Parathyroid adenoma (tissue), 2 donors: ENCODE measurements around the gene MEIS1.

Experiments
- H2AFZ ChIP-seq: fragments of 300-600 bp; sonication (generic); one replicate; pipeline ENCODE4 v1.7.0; 2017; ENCODE audit warnings: antibody characterized with exemption, mild to moderate bottlenecking
- H3K27ac ChIP-seq: fragments of 300-600 bp; sonication (generic); one replicate; pipeline ENCODE4 v1.7.0; 2017
- H3K27me3 ChIP-seq: fragments of 300-600 bp; sonication (generic); one replicate; pipeline ENCODE4 v1.7.0; 2017; ENCODE audit warnings: low read length; ENCODE audit not compliant: control insufficient read depth, insufficient read depth
- H3K36me3 ChIP-seq: fragments of 300-600 bp; sonication (generic); one replicate; pipeline ENCODE4 v1.7.0; 2017; ENCODE audit warnings: low read length; ENCODE audit not compliant: control insufficient read depth, insufficient read depth
- H3K4me1 ChIP-seq: fragments of 300-600 bp; sonication (generic); one replicate; pipeline ENCODE4 v1.7.0; 2017; ENCODE audit warnings: control low read depth
- H3K4me2 ChIP-seq: fragments of 300-600 bp; sonication (generic); one replicate; pipeline ENCODE4 v1.7.0; 2017; ENCODE audit warnings: low read length
- H3K4me3 ChIP-seq: fragments of 300-600 bp; sonication (generic); one replicate; pipeline ENCODE4 v1.7.0; 2017; ENCODE audit warnings: low read depth, low read length
- H3K79me2 ChIP-seq: fragments of 300-600 bp; sonication (generic); one replicate; pipeline ENCODE4 v1.7.0; 2017; ENCODE audit warnings: control low read depth
- H3K9ac ChIP-seq: fragments of 300-600 bp; sonication (generic); one replicate; pipeline ENCODE4 v1.7.0; 2017; ENCODE audit warnings: mild to moderate bottlenecking
- H3K9me3 ChIP-seq: fragments of 300-600 bp; sonication (generic); one replicate; pipeline ENCODE4 v1.7.0; 2017; ENCODE audit warnings: low read length; ENCODE audit not compliant: control insufficient read depth
- TF ChIP-seq, protein P1 (sequence below): fragments of 300-600 bp; sonication (generic); IDR thresholded peaks from one replicate; pipeline ENCODE4 v1.7.0; 2017; ENCODE audit warnings: antibody characterized with exemption, mild to moderate bottlenecking
- donor health status: primary hyperparathyroidism.

Gene MEIS1

DNA sequence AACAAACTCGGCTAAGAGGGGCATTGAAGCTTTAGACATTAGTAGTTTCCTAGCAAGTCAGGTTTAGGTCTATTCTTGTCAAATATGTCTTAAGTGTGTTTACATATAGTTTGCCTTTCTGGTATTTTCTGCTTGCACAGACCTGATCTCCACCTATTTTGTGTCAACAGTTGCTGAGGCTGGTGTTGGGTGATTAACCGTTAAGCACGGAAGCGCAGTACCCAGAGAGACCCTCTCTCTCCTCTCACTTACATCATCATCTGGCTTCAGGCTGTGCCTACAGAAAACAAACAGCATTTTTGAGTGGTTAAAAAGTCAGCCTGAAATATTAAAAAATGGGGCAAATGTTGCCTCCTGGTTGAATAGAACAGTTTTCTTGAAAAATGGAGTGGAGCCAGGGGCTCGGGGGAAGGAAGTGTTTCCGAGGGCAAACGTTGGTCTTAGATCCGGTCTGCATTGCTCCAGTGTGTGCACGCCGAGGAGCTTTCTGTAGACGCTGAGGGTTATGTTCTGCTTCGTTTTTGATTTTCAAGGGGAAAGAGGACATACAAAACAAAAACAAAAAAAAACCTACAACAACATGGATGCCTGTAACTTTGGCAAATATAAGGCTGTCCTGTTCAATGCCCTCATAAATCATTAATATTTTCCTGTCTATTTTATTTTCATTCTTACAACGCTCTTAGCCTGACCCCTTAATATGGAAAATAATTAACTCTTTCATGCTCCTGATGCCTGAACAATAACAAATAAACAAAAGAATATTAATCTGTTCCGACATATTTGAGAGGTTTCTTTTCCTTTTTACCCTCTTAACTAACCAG is 120.8 kb downstream of the MEIS1 start:
- Histone ChIP-seq H2AFZ (peak overlapping the region; percentile 73), H3K9me3 (no peaks in the 10 kb centered on the region), H3K9ac (no peak overlapping the region), H3K4me3 (peak overlapping the region; percentile 28), H3K27ac (peak overlapping the region; percentile 29), H3K79me2 (no peaks in the 10 kb centered on the region), H3K4me1 (peaks cover 4% of the 10 kb centered on the region), H3K36me3 (no peaks in the 10 kb centered on the region), H3K27me3 (no peaks in the 10 kb centered on the region), H3K4me2 (peak overlapping the region; percentile 58)
- TF ChIP-seq, protein P1, sequence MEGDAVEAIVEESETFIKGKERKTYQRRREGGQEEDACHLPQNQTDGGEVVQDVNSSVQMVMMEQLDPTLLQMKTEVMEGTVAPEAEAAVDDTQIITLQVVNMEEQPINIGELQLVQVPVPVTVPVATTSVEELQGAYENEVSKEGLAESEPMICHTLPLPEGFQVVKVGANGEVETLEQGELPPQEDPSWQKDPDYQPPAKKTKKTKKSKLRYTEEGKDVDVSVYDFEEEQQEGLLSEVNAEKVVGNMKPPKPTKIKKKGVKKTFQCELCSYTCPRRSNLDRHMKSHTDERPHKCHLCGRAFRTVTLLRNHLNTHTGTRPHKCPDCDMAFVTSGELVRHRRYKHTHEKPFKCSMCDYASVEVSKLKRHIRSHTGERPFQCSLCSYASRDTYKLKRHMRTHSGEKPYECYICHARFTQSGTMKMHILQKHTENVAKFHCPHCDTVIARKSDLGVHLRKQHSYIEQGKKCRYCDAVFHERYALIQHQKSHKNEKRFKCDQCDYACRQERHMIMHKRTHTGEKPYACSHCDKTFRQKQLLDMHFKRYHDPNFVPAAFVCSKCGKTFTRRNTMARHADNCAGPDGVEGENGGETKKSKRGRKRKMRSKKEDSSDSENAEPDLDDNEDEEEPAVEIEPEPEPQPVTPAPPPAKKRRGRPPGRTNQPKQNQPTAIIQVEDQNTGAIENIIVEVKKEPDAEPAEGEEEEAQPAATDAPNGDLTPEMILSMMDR, result no peak

DNA sequence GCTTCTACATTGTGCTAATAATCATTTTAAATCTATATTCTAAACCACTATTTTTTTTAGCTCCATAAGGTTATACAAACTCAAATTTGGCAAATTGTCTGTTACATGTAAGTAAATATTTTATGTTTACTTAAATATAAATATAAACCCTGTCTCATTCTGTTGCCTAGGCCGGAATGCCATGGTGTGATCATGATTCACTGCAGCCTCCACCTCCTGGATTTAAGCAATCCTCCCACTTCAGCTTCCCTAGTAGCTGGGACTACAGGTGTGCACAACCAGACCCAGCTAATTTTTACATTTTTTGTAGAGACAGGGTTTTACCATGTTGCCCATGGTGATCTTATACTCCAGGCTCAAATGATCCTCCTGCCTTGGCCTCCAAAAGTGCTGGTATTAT is 124.7 kb downstream of the MEIS1 start:
- Histone ChIP-seq H2AFZ (no peak overlapping the region), H3K36me3 (no peaks in the 10 kb centered on the region), H3K27ac (no peak overlapping the region), H3K4me3 (no peak overlapping the region), H3K4me2 (no peak overlapping the region), H3K4me1 (peaks cover 3% of the 10 kb centered on the region), H3K9me3 (no peaks in the 10 kb centered on the region), H3K27me3 (no peaks in the 10 kb centered on the region), H3K9ac (no peak overlapping the region), H3K79me2 (no peaks in the 10 kb centered on the region)
- TF ChIP-seq, protein P1, result no peak

DNA sequence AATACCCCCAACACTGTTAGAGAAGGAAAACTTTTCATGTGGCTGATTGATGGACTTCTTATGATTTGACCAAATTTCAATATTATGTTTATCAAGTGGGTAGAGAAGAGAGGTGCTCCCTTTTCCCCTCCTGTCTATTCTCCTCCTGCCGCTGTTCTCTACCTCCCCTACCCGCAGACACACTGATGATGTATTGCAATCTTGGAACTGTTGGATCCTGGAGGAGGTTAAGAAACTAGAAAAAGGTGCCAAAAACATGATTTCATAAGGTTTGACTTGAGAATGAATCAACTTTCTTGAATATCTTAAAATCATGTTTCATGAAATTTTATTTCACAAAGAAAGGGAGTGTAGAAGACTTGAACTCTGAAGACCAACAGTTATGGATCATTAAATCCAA is 125.8 kb downstream of the MEIS1 start:
- no peak overlapping the region for H3K4me2 ChIP-seq
- no peaks in the 10 kb centered on the region for H3K79me2 ChIP-seq
- H3K27ac ChIP-seq, result no peak overlapping the region
- H3K9me3 ChIP-seq, result no peaks in the 10 kb centered on the region
- no peak overlapping the region for H3K4me3 ChIP-seq
- H3K27me3 ChIP-seq, result no peaks in the 10 kb centered on the region
- TF ChIP-seq, protein P1, result no peak
- no peaks in the 10 kb centered on the region for H3K4me1 ChIP-seq
- H3K36me3 ChIP-seq, result no peaks in the 10 kb centered on the region
- no peak overlapping the region for H2AFZ ChIP-seq
- H3K9ac ChIP-seq, result no peak overlapping the region

DNA sequence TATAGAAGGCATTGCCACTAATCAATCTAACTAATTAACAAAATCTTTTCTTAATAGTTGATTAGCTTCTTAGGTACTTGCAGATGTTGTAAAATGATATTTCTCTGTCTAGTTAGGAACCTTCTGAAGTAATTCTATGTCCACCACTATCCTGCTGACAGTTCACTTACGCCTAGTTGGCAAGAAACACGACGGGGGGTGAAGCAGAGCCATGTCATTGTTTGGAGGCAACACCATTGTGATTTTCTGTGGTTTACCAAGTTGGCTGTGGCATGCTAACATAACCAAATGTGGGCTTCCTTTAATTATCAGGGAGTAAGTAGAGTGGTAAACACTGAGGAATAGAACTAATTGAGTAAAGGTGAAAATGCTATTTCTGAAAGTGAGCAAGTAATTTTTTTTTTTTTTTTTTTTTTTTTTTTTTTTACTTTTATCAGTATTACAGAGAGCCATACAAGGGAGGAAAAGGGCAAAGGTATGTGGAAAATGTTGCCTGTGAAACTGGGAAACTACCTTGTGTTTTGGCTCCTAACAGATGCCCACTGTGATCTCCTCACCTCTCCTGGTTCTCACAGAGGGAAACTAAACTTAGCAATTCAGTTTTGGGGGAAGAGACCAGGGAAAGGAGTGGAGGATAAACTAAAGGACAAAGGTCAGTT is 126.8 kb downstream of the MEIS1 start:
- no peak overlapping the region for H3K27ac ChIP-seq
- no peak overlapping the region for H2AFZ ChIP-seq
- H3K36me3 ChIP-seq, result no peaks in the 10 kb centered on the region
- H3K79me2 ChIP-seq, result no peaks in the 10 kb centered on the region
- no peak overlapping the region for H3K9ac ChIP-seq
- H3K9me3 ChIP-seq, result no peaks in the 10 kb centered on the region
- H3K4me1 ChIP-seq, result no peaks in the 10 kb centered on the region
- H3K4me2 ChIP-seq, result no peak overlapping the region
- H3K4me3 ChIP-seq, result no peak overlapping the region
- H3K27me3 ChIP-seq, result no peaks in the 10 kb centered on the region
- TF ChIP-seq, protein P1, result no peak
